Inflammatory macrophage treated with lipopolysaccharide for 1 hour (primary cell): Measurements from ENCODE around the gene MAP3K9.
"Not testable (repeated sequence)": the region's sequence is repeated elsewhere in the genome, so short reads cannot be mapped to it uniquely, and the experiment has no call there.

ENCODE experiments used
- DNase-seq, 2 donors: peaks; one replicate each; pipeline ENCODE4 v3.0.0-alpha.2; 2020 to 2022

The MAP3K9 gene

DNA sequence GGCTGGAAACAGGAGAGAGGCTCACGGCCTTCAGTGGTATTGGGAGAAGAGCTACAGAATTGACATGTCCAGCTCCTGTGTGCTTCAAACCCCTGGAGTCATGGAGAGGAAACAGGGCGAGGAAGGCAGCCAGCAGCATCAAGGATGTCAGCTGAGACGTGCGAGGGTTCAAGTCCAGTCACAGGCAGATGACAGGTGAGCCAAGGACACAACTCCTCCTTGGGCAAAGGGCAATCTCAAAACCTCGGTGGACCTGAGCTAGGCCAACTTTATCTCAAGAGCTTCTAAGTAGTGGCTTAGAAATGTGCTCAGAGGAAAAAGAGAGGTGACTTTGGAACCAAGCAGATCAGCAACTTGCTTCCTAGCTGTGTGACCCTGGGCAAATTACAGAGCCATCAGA is 86.0 kb downstream of the MAP3K9 start:
- no peak for DNase-seq

DNA sequence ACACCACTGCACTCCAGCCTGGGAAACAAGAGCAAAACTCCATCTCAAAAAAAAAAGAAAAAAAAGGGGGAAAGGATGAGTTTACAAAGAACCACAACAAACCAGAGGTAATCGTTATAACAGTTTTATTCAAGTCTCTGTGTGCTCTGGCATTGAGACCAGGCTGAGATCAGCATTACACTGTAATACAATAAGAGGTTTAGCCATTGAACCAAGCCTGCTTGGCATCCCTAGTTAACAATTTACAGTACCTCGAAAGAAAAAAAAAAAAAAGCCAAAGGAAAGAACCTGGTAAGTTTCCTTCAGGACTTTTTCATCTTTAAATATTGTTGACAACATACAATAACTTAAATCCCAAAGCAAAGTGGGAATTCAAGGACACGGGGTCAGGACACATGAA is 86.9 kb downstream of the MAP3K9 start:
- no peak for DNase-seq

DNA sequence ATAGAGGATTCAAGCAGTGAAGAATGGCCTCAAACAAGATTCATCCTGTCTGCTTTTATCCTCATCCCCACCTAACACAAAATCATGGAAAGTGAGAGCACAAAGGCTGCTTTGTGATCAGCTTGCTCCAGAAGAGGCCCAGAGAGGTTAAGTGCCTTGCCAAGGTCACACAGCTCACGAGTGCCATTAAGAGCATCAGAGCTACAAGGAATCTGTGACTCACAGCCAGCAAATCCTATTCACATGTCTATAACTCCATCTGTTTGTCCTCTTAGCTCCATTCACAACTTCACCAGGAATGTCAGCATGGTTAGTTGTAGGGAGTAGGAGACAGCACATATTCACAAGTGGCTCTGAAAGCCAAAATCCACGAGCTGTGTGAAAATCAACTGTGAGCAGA is 87.8 kb downstream of the MAP3K9 start:
- no peak for DNase-seq

DNA sequence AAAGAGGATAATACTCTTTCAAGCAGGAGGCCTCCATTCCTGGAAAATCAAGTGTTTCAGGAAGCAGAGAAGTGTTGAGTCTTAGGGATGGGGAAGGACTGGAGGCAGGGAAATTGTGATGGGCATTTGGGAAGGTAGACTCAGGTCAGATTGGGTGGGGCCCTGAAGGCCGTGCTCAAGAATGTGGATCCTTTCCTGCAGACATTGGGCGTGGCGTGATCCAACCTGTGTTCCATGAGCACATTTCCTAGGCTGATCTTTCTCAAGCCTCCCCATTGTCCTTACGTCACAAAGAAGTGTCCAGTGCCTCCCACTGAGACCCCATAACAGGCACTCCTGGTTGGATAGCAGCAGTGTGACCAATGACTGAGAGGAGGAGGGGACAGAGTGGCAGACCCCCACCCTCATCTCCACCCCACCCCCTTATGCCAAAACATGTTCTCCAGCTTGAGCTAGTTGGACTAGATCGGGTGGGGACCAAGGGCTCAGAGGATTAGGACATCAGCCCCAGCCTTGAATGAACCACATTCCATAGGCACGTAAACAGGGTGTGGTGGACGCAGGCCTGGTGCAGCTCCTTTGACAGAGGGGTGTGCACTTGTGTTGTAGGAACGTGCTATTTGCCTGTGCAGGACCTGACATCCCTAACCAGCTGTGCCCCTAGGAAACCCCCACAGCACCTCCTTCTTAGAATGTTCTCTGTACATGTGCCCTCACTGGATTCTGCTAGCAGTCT is 90.8 kb downstream of the MAP3K9 start:
- no peak for DNase-seq

DNA sequence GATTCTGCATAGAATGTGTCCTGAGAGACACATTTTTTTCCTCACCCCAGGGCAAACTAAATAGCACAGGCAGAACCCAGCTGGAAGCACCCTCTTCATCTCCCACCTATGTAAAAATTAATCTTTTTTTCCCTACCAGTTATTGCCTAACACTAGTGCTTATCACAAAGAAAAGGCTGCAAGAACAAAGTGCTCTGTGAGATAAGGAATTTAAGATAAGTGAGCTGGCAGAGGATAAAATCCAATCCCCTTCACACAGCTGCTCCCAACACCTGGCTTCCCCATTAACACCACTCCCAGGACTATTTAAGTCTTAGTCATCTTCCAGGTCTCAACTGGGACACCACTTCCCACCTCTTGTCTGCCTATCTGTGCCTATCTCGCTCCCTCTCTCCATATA is 92.4 kb downstream of the MAP3K9 start:
- no peak for DNase-seq

DNA sequence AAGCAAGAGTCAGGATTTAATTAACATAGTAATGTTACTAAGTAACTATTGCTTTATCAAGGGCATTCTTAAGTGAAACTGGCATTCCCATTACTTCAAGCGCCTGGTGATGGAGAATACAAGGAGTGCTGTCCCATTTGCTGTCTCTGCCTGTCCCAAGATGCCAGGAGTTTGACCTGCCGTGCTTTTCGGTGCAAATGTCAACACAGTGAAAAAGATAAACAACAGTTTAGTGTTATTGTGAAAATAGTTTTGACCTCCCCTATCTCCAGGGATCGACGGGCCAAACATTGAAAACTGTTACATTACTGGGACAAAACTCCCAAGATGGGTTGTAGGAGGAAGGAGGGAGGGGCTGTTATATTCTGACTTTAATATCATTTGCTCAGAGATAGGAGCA is 92.8 kb downstream of the MAP3K9 start:
- no peak for DNase-seq

DNA sequence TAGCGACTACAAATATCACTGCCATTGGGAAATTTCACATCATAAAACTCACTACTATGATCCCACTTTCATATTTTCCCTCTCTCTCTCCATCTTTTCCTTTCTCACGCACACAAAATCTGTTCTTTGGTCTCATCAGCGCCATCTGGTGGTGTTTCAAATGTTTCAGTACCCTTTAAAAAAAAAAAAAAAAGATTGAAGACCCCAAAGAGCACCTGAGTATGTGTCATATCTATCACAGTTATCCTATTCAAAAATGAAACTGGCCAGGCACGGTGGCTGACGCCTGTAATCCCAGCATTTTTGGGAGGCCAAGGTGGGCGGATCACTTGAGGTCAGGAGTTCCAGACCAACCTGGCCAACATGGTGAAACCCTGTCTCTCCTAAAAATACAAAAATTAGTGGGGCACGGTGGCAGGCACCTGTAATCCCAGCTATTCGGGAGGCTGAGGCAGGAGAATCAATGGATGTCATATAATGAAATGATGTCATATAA is 95.2 kb downstream of the MAP3K9 start:
- peak; percentile 30 to 79 for DNase-seq

DNA sequence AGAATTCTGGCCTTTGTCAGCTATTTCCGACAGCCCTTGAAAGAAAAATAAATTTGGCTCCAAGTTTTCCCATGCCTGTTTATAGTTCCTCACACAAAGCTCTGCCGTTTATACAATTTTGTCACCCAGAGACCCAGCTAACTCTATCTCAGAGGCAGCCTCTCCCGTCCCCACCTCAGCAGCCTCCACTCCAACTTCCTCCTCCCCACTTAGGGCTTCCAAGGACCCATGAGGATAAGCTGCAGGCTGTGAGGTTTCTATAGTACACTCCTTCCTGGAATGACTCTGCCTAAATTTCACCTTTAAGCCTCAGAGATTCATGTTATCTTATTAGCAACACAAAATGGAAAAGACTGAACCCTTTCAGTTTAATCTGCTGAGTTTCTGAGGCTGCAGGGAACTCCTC is 95.8 kb downstream of the MAP3K9 start:
- no peak for DNase-seq

DNA sequence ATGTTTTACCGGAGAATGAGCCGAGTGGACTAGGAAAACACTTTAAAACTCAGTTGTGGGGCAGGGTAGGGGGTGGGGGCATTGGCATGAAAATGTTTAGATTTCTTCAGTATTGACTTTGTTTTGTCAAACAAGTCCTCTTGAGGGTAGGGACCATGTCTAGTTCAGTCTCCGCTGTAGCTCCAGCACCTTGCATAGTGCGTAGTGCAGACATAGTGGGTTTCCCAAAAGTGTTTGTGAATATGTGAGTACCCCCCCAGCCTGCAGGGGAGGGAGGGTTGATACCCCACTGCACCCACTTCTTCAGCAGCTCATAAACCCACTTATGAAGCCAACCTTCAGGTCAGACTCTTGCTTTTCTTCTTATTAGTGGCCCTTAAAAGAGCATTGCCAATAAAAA is 96.2 kb downstream of the MAP3K9 start:
- no peak for DNase-seq

DNA sequence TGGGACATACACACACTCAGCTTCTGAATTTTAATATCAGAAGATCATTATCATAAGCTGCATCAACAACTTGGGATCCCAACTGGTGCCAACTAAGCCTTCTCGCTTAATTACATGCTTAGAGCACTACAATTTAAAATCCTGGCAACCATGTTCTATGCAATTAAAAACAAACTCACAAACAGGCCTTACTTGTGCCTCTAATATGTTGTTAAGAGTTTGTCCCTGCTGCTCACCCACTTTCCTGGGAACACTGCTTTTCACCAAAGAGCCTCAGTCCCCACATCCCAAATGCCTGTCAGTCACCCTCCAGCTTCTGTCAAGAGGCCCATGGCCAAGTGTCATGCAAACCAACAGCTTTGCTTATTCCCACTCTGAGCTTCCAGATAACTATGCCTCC is 97.9 kb downstream of the MAP3K9 start:
- no peak for DNase-seq

DNA sequence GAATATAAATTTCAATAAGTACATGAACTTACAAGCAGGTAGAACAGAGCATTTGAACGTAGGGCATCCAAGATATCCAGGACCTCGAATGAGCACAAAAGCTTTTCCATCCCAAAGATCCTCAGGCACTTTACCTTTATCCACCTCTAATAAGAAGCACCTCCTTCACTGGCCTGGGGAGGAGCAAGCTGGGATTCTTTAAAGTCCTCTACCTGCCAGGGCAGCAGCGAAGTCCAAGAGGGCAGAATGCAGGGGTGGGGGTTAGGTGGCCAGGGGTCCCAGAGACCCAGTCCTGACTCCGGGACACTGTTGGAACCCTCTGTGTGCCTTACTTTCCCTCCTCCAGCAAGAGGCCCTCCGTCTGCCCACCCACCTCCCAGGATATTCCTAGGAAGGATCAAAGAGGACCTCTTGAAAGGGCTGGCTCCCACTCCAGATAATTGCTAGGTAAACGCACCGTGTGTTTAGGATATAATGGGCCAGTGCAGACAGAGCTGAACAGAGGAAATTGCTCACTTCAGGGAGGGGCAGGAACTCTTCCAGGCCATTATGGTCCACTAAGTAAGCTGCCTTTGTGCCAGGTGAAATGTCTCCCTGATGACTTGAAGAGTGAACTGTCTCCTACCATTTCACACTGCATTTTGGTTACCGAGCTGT is 99.5 kb downstream of the MAP3K9 start:
- DNase-seq, result no peak

DNA sequence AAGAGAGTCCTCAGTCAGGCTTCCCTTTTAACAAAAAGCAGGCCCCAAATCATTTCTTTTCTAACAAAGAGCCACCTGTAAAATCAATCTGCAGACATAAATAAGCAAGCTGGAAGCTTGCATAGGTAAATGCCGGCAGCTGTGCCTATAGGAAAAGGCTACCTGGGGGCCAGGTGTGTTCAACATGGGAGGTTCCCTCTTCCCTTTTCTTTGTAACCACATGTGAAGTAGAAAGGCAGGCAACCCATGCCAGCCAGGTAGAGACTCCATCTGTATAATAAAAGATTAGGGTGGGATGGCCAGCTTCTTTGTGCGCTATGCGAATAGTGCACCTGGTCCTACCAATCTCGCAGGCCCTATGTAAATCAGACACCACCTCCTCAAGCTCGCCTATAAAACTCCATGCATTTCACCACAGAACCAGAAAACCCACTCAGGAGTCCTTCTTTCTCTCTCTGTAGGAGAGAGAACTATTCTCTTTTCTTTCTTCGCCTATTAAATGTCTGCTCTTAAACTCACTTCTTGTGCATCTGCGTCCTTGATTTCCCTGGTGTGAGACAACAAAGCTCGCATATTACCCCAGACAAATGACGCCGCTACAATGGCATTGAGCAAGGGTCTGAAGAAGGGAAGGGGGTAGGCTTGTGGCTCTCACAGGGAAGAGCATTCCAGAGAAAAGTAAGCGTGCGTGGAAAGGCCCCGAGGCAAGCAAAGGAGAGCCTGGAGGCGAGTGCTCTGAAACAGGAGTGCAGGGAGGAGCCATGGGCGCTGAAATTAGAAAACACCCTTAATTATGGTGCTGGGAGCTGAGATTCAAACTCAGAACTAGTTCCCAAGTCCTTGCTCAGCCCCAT is 100.4 kb downstream of the MAP3K9 start:
- DNase-seq, result no peak

DNA sequence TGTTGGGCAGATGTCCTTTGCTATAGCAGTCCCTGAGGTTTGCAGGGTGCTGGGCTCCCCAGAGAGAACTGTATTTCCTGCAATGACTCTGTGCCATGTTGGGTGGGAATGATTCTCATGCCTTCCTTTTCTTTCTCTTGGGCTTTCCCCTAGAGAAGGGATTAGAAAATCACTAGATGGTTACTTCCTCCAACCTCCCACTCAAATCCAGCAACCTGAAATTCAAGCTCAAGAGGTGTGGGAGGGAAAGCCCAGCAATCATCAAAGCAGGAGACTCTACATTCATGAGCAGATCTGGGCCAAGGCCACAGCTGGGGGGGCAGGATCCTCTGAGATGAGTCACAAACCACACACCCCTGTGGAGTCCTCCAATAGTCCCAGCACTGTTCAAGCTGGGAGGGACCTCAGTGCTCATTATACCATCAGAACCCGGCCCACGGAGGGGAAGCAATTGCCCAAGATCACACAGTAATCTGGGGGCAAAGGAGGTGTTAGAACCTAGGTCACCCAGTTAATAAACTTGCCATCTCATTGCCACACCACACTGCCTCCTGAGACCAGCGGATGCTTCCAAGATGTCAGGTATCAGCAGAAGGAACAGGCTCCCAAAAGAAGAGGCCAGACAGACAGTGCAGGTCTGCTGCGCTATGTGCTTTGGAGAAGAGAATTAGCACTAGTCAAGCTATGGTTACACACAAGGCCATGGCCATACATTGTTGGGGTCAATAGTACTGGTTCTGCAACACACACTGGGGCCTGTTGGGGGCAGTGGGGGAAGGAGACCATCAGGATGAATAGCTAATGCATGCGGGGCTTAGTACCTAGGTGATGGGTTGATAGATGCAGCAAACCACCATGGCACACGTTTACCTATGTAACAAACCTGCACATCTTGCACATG is 101.9 kb downstream of the MAP3K9 start:
- DNase-seq, result peak; percentile 74 to 97

DNA sequence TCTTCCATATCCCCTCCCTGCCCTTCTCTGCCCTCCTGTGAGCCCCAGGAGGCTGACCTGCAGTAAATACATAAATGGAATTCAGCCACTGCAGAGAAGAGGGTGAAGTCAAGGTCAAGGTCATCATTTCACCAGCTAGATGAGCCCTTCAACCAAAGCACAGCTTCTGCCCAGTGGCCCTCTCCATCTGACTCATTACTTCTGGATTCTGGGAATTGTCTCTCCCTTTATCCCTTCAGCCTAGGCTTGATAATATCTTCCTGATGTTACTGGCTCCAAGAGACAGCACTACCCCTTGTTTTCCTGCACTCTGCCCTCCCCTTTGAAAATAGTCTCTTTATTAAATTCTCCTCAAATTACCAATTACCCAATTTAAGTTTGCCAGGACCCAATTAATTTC is 103.1 kb downstream of the MAP3K9 start:
- DNase-seq, result no peak

DNA sequence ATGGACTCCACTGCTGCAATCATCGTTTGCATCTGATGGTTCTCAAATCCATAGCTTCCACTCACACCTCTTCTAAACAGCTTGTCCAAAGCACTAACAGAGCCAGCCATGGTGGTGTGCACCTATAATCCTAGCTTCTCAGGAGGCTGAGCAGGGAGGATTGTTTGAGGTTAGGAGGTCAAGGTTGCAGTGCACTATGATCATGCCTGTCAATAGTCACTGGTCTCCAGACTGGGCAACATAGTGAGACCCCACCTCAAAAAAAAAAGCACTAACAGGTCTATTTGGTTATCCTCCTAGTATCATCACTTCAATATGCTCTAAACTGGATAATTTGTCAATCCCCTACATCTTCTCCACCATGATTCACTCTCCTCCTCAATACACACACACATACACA is 104.4 kb downstream of the MAP3K9 start:
- no peak for DNase-seq

DNA sequence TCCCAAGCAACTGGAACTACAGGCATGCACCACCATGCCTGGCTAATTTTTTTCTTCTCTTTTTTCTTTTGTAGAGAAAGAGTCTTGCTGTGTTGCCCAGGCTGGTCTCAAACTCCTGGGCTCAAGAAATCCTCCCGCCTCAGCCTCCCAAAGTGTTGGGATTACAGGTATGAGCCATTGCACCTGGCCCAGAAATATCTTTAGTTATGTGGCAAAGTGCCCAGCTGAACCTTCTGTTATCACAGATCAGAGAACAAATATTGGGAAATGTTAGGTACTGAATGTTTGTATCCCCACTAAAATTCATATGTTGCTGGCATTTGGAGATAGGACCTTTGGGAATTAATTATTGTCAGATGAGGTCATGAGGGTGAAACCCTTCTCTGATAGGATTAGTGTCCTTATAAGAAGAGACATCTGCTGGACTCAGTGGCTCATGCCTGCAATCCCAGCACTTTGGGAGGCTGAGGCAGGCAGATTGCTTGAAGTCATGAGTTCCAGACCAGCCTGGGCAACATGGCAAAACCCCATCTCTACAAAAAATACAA is 105.6 kb downstream of the MAP3K9 start:
- not testable (repeated sequence) for DNase-seq

DNA sequence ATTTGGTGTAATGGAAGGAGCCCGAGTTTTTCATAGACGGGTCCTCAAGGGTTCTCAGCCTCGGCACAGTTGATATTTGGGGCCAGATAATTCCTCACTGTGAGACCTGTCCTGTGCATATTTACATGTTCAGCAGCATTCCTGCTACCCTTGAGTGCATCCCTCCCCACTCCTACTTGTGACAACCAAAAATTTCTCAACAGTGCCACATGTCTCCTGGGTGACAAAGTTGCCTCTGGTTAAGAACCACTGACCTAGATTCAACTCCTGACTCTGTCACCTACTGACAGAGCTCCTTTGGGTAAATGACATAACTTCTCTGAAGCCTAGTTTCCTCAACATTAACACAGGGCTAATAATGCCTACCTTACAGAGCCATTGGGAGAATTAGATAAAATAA is 107.2 kb downstream of the MAP3K9 start:
- peak in 1 of 2 donors; percentile 61 for DNase-seq

DNA sequence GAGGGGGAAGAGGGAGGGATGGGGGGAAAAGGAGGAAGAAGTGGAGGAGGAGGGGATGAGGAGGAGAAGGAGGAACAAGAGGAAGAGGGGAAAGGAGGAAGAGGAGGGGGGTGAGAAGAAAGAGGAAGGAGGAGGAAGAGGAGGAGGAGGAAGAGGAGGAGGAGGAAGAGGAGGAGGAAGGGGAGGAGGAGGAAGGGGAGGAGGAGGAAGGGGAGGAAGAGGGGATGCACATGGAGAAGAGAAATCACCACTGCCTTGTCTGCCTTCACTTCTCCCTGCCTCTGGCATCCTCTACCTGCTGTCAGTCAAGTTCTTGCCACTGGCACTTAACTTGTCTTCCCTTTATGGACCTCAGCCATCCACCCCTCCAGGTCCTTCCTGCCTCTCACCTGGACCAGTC is 107.7 kb downstream of the MAP3K9 start:
- DNase-seq, result no peak

DNA sequence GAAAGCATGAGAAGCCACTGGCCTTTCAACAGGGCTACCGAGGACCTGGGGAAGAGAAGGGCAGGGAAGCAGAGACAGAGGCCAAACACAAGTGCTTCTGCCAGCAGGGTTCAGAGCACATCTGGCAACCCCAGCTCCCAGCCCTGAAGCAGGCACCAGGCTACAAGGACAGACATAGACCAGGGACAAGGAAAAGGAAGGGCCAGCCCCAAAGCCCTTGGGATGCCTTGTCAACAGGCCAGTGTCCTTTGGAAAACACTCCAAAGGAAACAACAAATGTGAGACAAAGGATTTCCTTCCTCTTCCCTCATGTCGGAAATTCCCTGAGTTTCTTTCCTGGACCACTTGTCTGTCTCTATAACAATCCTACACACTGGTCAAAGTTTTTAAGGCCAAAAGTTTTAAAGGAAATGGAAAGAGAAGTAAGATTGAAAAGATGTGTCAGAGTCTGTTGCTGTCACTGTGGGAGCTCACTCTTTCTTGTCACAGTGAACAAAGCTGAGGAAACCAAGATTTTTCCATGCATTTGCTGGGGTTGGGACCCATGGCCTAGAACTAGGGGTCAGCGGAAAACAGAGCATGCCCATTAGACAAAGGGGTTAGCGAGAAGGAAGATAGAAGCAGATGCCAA is 108.2 kb downstream of the MAP3K9 start:
- peak; percentile 38 to 58 for DNase-seq

DNA sequence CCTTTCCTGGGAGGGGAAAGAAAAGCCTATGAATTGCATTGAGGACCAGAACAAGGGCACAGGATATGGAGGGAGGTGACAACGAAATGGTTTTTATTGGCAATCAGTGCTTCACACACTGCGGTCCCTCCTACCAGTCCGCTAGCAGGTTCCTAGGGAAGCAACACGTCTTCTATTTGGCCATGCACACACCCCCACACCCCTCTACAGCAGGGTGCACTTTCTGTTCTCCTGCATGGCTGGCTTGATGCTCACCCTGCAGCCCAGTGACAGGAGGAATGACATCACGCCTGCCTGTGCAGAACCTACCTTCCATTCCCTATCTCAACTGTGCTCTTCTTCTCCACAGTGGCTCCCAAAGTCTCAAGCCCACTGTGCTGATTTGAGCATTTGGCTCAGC is 109.7 kb downstream of the MAP3K9 start:
- peak in 1 of 2 donors; percentile 32 for DNase-seq

DNA sequence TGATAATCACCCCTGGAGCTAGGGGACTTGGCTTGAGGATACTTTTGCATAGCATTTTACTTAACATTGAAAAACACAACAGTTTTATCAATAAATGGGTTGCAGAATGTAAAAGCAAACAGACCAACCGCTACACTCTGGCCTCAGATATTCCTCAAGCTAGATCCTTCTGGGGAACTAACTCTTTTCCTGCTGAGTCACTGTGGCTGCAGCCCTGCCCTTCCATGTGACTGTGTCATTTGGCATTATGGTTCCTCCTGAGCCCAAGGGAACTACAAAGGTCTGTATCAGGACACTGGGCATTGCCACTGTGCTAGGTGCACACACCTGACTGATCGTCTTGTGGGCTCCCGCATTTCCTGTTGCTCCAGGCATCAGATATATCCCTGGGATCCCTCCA is 111.0 kb downstream of the MAP3K9 start:
- peak; percentile 74 to 79 for DNase-seq

DNA sequence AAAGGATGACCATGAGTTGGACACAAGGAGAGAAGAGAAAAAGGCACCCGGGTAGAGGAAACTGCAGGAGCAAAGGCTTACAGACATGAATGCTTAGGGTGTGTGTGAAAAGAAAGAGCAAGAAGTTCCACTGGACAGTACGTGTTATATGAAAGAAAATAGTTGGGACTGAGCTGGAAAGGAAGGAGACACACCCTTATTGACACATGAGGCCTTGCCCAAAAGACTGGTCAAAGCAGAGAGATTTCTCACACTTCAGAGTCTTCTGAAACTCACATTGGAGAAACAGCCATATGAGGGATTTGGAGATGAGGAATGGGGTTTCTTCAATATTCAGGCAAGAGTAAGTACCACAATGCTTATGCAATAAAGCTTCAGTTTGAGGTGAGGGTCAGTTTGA is 111.6 kb downstream of the MAP3K9 start:
- DNase-seq, result peak; percentile 10 to 43
